ENCODE data around the gene ITIH6. TPM values are rescaled to one million over a fixed set of nuclear protein-coding genes. Genes with fewer than 3 reads are reported as not detected.
"Not testable (repeated sequence)": the region's sequence is repeated elsewhere in the genome, so short reads cannot be mapped to it uniquely, and the experiment has no call there.

Gene ITIH6, protein sequence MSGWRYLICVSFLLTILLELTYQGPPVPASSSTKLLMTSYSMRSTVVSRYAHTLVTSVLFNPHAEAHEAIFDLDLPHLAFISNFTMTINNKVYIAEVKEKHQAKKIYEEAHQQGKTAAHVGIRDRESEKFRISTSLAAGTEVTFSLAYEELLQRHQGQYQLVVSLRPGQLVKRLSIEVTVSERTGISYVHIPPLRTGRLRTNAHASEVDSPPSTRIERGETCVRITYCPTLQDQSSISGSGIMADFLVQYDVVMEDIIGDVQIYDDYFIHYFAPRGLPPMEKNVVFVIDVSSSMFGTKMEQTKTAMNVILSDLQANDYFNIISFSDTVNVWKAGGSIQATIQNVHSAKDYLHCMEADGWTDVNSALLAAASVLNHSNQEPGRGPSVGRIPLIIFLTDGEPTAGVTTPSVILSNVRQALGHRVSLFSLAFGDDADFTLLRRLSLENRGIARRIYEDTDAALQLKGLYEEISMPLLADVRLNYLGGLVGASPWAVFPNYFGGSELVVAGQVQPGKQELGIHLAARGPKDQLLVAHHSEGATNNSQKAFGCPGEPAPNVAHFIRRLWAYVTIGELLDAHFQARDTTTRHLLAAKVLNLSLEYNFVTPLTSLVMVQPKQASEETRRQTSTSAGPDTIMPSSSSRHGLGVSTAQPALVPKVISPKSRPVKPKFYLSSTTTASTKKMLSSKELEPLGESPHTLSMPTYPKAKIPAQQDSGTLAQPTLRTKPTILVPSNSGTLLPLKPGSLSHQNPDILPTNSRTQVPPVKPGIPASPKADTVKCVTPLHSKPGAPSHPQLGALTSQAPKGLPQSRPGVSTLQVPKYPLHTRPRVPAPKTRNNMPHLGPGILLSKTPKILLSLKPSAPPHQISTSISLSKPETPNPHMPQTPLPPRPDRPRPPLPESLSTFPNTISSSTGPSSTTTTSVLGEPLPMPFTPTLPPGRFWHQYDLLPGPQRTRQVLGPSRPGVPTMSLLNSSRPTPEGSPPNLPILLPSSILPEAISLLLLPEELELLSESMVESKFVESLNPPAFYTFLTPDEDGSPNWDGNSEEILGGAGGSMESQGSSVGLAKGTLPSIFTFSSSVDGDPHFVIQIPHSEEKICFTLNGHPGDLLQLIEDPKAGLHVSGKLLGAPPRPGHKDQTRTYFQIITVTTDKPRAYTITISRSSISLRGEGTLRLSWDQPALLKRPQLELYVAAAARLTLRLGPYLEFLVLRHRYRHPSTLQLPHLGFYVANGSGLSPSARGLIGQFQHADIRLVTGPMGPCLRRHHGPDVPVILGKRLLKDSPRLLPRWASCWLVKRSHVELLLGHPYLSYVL
- polyA plus RNA-seq = not detected

DNA sequence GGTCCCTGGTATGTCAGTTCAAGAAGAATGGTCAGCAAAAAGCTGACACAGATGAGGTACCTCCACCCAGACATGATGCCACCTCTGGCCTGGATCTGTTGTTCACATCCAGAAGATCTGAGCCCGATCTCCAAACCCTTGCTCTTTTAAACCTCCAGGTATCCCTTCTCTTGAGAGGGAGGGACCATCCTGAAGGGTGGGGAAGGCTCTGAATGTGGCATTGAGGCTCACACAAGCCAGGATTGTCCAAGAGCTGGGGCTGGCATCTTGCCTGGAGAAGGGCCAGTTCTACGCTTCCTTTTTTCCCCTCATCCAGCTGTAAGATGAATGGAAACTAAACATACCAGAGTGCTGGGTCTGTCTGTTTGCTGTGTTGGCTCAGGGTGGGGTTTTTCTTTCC lies at the start of gene ITIH6:
ITIH6 (minus strand) TSS at position 119 of the 400 bp plus-strand sequence; CDS start at position 74, 45 bp downstream.
- WGBS, 3 donors = 64 to 75% (median 70%) methylated on average over 2 of the region's 2 CpGs
- no peak within 1 kb of the TSS for H3K27ac ChIP-seq (ENCODE audit: low read depth, low read length)

DNA sequence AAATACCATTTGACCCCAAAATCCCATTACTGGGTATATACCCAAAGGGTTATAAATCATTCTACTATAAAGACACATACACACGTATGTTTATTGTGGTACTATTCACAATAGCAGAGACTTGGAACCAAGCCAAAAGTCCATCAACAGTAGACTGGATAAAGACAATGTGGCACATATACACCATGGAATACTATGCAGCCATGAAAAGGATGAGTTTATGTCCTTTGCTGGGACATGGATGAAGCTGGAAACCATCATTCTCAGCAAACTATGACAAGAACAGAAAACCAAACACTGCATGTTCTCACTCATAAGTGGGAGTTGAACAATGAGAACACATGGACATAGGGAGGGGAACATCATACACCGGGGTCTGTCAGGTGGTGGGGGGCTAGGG lies 49.6 kb upstream of the ITIH6 start:
- H3K27ac ChIP-seq (ENCODE audit: low read depth, low read length) = not testable (repeated sequence)
- 43 to 92% (median 72%) methylated on average over 2 of the region's 2 CpGs for WGBS, 3 donors

DNA sequence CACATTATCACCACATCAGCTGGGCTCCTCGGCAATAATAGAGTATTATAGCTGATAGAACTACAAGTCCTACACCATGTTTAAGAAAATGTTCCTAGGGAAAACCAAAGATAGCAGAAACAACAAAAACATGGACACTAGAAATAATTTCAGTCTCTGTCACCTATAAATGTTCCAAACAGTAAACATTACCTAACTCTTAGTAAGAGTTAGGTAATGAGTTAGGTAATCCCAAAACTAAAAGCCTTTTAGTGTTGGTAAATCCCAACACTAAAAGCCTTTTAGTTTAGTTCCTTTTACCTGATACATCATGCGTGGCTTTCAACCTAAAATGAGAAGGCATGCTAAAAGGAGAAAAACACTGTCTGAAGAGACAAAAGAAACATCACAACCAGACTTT lies 45.0 kb upstream of the ITIH6 start:
- H3K27ac ChIP-seq (ENCODE audit: low read depth, low read length) = no peak overlapping the region
- WGBS, 3 donors = 82 to 92% (median 88%) methylated on average over 2 of the region's 2 CpGs

DNA sequence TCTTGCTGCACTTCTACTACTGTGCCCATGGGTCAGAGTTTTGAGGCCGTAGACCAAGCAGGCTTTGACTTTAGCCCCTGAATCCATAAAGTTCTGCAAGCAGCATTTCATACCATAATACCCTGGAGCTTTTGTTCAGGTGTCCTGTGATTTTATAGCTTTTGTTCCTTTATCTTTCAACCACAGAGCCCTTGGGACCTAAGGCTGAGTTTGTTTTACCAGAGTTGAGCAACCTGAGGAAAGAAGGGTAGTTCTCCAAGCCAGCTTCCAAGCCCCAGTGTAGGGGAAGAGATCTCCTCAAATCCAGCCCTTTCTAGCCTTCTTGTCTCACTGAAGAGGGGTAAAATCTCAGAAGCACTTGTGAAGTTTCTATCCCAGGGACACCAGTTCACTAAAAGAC lies 44.6 kb upstream of the ITIH6 start:
- WGBS, 3 donors = 67 to 97% (median 69%) methylated on average over 1 of the region's 1 CpG
- no peak overlapping the region for H3K27ac ChIP-seq (ENCODE audit: low read depth, low read length)

DNA sequence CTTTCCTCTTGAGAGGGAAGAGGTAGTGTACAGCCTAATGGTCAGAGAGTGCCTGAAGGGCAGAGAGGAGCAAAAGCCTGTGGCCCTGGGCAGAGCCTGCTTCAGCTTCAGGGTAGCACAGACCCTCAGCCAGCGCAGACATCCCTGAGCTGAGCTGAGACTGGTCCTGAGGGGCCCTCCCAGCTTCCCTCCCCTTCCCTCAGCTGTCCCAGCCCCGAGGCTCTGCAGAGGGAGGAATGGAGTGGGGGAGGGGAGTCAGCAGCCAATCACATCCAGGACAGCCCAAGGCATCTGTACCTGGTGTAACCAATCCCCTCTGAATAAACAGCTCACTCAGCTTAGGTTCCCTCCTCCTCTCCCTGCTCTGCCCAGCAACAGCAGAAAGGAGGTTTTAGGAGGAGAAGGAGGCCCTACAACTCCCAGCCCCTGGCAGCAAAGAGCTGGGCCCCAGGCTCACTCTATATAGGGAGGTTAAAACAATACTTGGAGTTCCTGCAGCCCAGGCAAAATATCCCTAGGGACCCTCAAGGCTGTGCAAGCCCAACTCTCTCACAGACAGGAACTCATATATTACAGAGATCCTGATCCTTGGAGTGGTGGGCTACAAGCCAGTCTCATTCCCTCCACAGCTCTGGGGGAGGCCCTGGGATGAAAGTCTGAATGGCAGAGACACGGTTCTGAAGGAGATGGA lies 43.3 kb upstream of the ITIH6 start:
- WGBS, 3 donors = 24 to 50% (median 25%) methylated on average over 1 to 3 of the region's 3 CpGs
- H3K27ac ChIP-seq (ENCODE audit: low read depth, low read length) = not testable (repeated sequence)

DNA sequence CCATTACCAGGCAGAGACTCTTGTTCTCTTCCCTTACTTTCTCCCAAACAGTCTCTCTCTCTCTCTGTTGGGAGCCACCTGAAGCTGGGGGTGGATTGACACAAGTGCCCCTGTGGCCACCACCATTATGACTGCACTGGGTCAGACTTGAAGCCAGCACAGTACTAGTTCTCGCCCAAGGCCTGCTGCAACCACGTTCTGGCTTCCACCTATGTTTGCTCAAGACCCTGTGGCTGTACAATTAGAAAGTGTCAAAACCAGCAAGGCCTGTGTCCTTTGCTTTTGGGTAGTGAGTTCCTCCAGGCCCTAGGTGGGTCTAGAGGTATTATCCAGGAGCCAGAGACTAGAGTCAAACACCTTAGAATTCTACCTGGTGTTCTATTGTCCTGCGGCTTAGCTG lies 40.5 kb upstream of the ITIH6 start:
- no peak overlapping the region for H3K27ac ChIP-seq (ENCODE audit: low read depth, low read length)
- 74 to 97% (median 75%) methylated on average over 3 of the region's 3 CpGs for WGBS, 3 donors

DNA sequence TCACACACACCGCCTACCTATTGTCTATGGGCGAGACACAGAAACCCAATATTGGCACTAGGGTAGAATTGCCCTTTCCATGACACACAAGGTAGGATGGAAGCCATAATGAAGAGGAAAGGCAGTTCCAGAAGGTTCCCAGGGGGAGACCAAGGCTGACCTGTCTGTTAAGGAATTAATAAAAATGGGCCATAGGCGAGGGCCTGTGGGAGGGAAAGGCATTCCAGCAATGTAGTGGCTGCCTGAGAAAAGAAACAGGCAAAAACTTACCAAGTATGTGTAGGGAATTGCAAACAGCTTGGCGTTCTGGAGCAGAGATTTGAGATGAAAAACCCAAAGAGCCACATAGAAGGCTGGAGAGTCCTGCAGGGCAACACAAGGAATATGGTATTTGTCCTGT lies 28.5 kb upstream of the ITIH6 start:
- no peak overlapping the region for H3K27ac ChIP-seq (ENCODE audit: low read depth, low read length)
- 57 to 79% (median 72%) methylated on average over 4 of the region's 4 CpGs for WGBS, 3 donors

DNA sequence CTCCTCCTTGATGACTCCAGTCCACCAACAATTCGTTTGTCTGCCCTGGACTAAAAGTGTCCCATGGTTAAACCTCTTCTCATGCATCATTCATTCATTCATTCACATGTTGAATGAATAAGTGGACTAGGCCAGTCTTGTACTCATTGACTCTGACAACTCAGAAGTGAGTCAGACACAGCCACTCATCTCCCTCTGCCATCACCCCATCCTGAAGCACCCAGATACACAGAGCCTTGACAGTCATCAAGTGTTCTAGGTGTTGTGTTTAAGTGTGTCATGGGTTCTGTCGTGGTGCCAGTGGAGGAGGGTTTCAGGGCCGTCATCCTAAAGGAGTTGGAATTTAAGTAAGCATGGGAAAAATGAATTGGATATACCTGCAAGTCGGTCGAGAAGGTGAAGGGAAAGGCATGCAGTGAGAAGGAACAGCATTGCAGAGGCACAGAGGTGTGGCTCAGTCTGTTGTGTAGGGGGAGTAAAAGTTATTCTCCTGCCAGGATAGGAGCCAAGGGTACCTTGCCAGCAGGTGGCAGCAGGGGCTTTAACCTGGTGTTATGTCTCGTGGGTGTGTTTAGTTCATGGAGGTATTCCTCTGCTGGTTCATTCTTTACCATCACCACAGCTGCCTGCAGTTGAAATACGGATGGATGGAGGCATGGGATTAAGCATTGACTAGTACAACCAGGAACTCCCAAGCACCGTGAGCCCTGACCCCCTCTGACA lies 27.8 kb upstream of the ITIH6 start:
- no peak overlapping the region for H3K27ac ChIP-seq (ENCODE audit: low read depth, low read length)
- WGBS, 3 donors = 51 to 78% (median 61%) methylated on average over 8 of the region's 8 CpGs

DNA sequence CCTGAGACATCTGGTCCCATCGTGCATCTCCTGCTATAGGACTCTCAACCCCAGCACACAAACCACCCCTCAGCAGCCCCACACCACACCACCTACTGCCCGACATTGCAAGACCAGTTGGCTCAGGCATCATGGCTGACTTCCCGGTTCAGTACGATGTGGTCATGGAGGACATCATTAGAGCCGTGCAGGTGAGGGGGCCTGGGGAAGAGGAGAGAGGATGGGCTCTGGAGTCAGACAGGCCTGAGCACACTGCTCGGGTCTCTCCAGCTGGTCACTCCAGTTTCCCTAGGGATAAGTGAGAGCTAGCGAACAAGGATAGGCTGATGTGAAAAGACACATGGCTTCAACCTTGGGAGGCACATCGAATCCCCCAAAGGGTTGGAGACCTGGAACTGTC lies 26.7 kb upstream of the ITIH6 start:
- H3K27ac ChIP-seq (ENCODE audit: low read depth, low read length) = no peak overlapping the region
- 89 to 95% (median 92%) methylated on average over 8 of the region's 8 CpGs for WGBS, 3 donors

DNA sequence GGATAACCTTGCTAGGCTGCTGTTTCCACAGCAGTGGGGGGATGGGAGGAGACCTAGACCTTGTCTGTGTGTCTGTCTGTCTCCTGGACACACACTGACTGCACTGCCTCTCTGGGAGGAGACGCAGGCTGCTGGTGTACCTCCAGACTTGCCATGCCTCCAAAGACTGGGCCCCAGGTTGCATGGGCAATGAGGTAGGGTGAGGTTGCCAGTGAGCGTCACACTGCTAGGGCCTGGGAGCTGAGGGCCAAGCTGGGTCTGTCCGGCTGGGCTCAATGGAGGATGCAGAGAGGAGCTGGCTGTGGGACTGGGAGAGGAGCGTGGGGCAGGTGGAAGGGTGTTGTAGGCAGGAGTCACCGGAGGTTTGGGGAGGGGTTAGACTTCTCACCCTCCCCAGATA lies 26.1 kb upstream of the ITIH6 start:
- WGBS, 3 donors = 89 to 97% (median 96%) methylated on average over 3 to 5 of the region's 5 CpGs
- no peak overlapping the region for H3K27ac ChIP-seq (ENCODE audit: low read depth, low read length)

DNA sequence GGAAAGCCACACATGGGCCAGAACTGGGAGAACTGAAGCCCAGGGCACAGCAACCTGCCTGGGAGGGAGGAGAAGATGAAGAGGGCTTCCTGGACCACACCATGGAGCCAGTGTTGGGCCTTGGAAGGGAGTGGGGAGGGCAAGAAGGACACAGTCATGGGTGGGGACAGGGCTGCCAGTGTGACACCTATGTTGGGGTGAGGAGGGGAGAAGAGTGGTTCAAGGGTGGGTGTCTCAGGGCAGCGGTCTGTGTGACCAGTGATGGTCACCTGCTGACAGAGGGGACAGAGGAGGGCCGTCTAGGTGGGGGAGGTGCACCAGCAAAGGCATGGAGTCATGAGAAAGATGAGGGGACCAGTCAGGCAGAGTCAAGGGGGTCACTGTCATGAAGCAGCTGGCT lies 23.3 kb upstream of the ITIH6 start:
- 79 to 90% (median 82%) methylated on average over 1 to 2 of the region's 2 CpGs for WGBS, 3 donors
- H3K27ac ChIP-seq (ENCODE audit: low read depth, low read length) = no peak overlapping the region

DNA sequence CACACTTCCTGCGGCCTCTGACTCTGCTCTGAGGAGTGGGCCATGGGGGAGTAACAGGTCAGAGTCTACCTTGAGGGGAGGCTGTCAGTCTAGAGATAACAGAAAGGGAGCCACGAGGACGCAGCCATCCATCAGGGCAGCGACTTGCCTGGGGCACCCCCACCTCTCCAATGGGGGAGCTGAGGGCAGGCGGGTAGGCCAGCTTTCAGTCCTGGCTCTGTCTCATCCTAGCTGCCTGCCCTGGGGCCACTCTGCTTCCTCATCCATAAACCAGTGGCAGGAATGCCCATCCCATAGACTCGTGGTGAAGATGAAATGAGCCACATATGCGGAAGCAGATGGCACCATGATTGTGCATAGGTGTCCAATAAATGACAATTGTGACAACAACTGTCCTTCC lies 22.7 kb upstream of the ITIH6 start:
- no peak overlapping the region for H3K27ac ChIP-seq (ENCODE audit: low read depth, low read length)
- 54 to 88% (median 80%) methylated on average over 4 to 7 of the region's 7 CpGs for WGBS, 3 donors

DNA sequence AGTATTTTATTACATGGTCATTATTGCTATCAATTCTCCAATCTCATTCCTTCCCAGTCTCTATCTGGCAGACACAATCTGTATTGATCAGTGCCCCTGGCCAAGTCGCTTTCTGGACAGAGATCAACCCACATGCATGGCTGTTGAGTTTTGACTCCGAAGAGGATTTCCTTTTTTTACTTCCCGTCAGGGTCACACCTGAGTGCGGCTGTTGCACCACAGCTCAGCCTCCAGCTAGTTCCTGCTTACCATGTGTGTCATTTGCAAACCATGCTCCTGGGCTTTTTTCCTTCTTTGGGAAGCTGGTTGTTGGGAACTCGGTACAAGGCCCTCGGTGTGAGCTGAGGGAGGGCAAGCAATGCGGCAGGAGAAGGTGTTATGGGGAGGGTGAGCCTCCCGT lies 21.1 kb upstream of the ITIH6 start:
- WGBS, 3 donors = 33 to 55% (median 40%) methylated on average over 5 to 8 of the region's 8 CpGs
- H3K27ac ChIP-seq (ENCODE audit: low read depth, low read length) = no peak overlapping the region

DNA sequence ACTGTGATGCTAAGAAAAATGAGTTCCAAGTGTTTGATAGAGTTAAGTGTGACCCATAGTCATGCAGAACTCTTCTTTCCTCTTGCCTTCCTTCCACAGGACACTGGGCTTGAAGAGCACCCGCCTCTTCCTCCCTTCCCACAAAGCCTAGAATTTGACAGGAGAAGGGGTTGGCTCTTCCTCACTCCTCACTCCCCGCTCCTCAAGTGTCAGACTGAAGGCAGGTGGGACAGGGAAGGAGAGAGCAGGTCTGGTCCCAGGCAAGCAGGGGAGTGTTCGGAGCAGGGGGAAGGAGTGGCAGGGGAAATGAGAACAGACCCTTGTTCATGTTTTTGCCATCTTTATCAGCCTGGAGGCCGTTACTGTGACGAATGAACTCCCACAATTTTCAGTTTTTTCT lies 20.2 kb upstream of the ITIH6 start:
- no peak overlapping the region for H3K27ac ChIP-seq (ENCODE audit: low read depth, low read length)
- 56 to 72% (median 63%) methylated on average over 4 to 5 of the region's 5 CpGs for WGBS, 3 donors

DNA sequence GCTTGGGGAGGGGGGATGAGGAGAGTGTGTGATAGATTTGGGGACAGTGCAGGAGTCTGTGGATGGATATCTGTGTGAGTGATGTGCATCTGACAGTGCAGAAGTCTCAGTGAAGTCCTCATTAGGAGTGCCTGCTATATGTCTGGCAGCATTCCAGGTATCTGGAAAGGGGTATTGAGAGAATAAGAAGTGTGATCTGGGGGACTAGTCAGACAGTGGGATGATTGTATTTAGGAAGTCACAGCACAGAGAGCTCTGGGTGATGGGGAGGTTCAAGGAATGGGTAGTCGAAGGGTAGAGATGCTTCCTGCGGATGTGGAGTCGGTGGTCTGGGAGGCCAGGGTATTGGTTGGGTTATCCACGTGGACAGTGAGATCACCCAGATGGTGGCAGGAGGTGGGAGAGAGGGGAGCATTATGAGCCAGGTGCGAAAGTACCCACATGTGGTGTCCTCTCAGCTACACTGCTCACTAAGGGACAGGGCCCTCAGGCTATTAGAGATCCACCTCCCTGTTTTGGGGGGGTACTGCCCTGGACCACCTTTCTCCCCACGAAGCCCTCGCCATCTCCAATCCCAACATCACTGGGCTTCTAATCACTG lies 19.3 kb upstream of the ITIH6 start:
- H3K27ac ChIP-seq (ENCODE audit: low read depth, low read length) = no peak overlapping the region
- 64 to 83% (median 68%) methylated on average over 5 to 7 of the region's 7 CpGs for WGBS, 3 donors

DNA sequence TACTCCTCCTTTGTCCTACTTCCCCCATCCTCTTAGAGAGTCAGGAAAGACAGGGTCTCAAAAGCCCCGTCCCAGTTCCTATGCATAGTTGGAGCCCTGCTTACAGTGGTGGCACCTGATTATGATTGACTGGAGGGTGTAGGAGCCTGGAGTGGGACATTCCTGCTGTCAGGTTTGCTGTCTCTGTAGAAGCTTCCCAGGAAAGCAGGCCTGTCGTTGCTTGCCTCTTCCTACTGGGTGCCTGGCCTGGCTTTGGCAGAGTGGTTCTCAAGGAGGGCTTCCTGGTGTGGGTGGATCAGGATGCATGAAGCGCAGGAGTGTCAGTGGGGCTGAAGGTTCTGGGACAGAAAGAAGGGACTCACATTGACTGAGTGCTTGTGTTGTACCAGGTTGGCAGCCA lies 14.3 kb upstream of the ITIH6 start:
- 71 to 87% (median 83%) methylated on average over 3 of the region's 3 CpGs for WGBS, 3 donors
- no peak overlapping the region for H3K27ac ChIP-seq (ENCODE audit: low read depth, low read length)

DNA sequence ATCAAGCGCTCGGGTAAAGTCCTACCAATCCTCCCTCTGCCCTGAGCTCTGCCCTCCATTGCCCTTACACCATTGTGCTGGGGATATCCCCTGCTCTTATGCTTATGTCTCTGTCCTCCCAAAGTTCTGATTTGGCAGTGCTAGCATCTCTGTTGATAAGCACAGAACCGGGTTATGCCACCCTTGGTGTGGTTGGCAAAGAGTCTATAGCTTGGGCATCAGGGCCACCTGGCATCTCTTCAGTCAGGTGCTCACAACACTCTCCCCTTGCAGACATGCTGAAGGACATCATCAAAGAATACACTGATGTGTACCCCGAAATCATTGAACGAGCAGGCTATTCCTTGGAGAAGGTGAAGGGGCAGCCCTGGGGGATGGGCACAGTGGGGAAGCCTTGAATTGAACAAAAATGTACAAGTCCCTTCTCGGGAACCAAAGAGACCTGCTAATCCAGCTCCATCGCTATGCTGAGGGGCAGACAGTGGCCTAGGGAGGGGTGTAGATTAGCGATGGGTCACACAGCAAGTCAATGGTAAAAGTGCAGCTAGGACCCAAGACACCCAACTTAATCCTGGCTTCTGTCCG lies 13.3 kb upstream of the ITIH6 start:
- WGBS, 3 donors = 80 to 89% (median 89%) methylated on average over 7 to 9 of the region's 9 CpGs

More for the DNA sequence above, 13.3 kb upstream of the ITIH6 start:
- H3K27ac ChIP-seq (ENCODE audit: low read depth, low read length) = no peak overlapping the region

Measured in adipose tissue (tissue), 3 donors.